HG03280 (cell line): Measurements from ENCODE around the gene MEIOSIN.

ENCODE experiments used
- ATAC-seq: cut with Tn5 transposase; IDR thresholded peaks from one replicate; pipeline ENCODE4 v1.9.1; 2021; ENCODE audit warnings: mild to moderate bottlenecking, moderate library complexity; ENCODE audit not compliant: unreplicated experiment

MEIOSIN gene

DNA sequence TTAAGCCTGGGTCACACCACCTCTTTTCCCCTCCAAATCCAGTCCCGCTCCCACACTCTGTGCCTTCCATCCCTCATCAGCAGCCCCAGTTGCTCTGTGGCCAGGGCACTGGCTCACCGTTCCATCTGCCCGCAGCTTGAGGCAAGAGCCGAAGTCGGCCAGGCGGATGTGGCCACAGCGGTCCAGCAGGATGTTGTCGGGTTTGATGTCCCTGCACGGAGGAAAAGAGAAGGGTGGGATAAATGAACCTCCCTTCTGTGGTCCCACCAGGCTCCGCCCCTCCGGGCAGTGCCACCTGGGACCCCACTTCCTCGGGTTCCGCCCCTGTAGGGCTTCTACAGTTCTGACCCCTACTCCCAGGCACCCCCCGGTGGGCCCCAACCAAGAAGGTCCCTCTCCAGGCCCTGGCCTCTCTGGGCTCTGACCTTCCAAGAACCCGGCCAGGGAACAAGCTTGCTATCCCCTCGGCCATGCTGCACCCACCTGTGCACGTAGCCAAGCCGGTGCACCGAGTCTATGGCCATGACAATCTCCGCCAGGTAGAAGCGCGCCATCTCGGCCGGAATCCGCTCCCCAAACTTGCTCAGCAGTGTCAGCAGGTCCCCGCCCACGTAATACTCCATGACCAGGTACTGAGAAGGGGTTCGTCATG is 44.9 kb downstream of the MEIOSIN start:
- no peak for ATAC-seq

DNA sequence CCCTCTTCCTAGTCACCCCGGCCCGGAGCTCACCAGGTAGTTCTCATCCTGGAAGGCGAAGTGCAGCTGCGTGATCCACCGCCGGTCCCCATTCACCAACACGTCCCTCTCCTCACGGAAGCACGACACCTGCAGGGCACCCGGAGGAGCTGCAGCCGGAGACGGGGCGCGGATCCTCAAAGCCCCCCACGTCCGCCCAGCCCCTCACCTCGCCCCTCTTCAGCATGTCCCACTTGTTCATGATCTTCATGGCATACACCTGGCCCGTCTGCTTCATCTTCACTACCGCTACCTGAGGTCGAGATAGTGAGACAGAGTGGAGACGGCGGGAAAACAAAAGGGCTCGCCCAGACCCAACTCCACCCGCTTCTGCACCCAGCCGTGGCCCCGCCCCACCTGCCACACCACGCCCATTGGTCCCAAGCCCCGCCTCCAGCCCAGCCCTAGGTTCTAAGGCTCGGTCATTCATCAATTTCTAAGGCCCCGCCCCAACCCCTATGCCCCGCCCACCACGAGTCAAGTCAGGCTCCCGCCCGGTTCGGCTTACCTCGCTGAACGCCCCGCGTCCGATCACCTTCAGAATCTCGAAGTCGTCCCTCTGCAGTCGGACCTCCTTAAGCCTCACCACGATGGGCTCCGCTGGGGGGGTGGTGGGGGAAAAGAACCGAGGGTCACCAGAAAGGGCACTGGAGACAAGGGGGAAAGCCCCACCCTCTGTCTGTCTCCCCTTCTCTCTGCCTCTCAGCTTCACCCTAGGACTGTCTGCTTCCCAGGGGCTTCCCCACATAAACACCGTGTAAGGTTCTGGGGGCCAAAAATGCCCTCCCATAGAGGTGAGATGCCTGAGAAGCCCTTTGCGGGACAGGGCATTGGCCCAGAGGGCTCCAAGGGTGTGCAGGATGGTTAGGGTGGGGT is 46.2 kb downstream of the MEIOSIN start:
- no peak for ATAC-seq

DNA sequence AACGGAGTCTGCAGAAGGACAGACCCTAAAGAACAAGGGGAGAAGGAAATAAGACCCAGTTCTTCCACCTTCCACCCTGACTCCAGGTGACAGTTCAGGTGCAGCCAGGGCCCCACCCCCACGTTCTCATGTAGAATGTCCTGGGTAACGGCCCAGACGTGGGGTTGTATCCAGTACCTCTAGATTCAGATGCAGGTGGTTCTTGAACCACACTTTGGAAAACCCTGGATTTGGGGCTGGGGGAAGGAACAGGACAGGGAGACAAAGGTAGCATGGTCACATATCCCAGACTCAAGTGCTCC is 46.9 kb downstream of the MEIOSIN start:
- ATAC-seq, result no peak

DNA sequence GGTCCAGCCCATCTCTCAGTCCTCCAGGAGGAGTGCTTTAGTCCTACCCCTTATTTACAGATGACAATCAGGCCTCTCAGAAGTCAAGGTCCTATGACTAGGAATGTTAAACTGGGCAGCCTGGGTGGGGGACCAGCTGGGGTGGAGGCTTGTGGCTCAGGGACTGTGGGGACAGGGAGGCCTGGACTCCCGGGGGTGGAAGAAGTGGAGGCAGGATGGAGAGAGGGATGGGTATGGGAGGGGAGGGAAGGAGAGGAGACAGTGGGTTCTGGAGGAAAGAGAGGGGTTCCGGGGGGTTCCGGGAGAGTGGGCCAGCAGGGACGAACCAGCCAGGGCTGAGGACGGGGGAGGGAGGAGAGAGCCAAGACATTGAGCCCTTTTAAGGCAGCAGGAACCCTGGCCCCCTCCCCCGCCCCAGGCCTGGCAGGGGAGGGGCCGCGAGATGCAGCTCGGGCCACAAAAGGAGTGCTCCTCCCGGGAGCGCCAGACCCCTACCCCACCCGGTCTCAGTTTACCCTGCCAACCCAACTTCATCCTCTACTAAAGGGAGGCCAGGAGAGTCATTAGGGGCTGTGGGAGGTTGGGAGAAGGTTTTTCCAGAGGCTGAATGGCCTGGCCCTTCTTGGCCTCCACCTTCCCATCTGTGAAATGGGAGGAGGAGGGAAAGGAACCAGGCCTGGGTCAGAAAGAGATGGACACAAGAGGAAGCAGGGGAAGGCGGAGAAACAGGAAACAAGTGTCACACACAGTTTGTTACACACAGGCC is 47.4 kb downstream of the MEIOSIN start:
- ATAC-seq, result no peak

DNA sequence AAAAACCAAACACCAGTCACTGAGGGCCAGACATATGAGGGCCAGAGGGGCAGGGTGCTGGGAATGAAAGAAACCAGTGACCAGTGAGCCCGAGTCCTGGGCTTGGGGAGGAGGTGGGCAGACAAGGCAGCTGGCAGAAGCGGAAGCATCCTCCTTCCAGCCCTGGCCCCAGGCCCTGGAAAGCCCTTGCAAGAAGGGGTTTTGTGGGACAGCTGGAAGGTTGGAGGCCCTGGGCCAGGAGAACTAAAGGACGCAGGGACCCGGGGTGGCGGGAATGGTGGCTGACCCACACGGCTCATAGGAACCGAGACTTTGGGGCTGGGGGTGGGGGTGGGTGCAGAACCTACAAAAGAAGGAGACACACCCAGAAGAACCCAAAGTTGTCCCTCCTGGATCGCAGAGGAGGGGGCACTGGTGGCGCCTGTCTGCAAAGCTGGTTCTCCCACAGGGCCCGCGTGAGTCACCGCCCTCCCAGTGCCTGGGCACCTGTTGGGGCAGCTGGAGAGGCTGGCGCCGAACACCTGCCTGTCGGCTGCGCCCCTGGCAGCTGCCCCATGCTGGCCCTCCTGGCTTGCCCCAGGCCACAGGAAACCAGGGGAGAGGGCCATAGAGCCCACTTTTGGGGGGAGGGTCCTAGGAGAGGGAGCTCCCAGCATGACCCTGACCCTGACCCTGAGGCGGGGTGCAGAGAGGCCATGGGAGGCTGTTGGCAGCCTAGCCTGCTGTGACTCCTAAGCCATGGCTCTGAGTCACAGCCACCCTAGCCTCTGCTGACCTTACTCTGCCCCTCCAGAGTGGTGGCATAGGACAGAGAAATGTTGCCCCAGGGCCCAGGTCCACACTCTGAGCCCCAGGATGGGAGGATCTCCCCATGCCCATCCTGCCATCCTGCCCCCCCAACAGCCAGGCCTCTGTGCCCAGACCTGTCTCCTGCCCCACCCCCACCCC is 48.2 kb downstream of the MEIOSIN start:
- ATAC-seq, result no peak

DNA sequence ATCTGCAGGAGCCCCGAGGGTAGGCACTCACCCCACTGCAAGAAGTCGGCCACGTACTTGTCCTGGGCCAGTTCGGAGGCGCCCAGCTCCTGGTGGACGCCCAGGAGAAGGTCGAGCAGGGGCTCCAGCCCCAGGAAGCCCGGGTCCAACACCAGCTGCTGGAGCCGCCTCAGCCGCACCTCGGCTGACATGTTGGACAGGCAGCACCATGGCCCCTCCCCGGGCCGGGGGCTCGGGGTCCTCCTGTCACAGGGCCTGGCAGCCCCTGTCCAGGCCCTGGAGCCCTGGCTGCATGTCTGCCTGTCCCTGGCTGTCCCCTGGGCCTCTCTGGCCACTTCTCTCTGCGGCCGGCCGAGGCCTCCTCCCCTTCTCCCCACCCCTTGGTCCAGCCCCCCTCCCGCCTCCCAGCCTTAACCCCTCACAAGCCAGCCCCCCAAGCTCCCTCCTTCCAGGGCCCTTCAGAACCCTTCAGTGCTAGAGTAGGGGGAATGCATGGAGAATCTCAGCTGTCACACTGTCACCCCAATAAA is 49.0 kb downstream of the MEIOSIN start, which contains the start of gene DMPK:
TSS of gene DMPK (minus strand) at position 329 of the 530 bp plus-strand sequence. CDS start at position 191, 138 bp downstream.
- ATAC-seq, result no peak

DNA sequence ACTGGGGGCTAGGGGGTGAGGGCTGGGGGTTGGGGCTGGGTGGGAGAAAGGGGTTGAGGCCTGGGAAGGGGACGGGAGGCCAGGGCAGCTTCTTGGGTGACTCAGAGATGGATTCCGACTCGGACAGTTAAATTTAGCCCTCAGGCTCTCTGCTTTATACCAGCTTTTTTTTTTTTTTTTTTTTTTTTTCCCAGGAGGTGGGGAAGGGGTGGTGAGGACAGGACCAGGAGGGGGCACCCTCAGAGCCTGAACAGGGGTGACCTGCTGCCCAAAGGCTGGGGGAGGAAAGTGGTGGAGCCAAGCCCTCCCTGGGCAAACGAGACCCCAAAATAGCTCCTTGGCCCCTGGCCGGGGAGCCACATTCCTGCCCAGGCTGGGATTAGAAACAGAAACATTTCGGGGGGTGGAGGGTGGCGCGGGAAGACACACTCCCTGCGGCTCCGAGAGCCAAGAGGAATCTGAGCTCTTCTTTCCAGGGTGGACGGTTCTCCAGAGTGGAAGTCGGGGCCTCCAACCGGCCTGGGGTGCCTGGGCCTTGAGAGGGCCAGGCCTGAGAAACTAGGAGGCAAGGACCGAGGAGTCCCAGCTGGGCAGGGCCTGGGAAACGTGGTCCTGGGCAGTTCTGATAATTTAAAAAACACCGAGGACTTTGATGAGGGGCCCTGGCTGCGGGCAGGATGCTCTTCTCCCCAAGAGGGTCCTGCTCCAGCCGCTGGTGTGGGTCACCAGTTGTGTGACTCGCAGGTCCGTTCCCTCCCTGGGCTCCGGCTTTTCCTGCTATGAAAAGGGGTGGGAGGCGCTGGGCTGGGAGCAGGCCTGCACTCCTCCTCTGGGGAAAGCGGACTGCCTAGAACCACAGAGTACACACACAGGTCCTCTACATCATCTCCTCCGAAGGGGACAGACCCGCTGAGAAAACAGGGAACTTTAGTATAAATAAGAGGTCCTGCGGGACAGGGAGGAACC is 49.9 kb downstream of the MEIOSIN start:
- no peak for ATAC-seq

DNA sequence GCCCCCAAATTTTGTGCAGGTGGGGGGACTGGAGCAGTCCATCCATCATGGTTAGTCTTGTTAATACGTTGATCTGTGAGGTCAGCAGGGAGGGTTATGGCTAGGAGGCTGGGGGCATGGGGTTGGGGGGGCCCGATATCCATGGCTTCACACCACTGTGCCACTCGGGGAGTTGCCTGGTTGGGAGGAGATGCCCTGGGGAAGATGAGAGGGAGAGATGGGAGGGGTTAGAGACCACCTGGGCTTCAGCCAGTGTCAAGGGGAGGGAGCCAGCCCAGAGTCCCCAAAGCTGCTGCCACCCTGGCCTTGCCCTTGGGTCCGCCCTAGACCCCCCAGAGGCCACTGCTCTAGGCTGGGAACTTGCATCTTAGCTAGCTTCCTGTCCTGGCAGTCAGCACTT is 50.9 kb downstream of the MEIOSIN start:
- ATAC-seq, result no peak

DNA sequence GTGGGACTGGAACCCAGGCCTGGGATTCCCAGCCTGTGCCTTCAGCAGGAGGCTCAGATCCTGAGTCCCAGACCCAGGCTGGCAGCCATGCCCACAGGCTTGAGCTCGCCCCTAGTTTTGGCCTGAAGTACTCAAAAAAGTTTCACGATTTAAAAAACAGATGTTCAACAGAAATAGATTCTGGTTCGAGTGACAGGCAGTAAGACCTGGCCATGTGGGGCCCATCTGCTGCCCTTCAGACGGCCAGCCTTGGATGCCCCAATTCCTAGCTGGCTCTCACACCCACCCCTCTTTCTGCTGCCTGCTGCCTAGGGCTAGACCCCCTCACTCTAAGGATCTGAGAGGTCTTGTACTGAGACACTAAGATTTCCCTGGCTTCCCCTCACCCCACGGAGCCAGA is 51.9 kb downstream of the MEIOSIN start:
- ATAC-seq, result no peak

DNA sequence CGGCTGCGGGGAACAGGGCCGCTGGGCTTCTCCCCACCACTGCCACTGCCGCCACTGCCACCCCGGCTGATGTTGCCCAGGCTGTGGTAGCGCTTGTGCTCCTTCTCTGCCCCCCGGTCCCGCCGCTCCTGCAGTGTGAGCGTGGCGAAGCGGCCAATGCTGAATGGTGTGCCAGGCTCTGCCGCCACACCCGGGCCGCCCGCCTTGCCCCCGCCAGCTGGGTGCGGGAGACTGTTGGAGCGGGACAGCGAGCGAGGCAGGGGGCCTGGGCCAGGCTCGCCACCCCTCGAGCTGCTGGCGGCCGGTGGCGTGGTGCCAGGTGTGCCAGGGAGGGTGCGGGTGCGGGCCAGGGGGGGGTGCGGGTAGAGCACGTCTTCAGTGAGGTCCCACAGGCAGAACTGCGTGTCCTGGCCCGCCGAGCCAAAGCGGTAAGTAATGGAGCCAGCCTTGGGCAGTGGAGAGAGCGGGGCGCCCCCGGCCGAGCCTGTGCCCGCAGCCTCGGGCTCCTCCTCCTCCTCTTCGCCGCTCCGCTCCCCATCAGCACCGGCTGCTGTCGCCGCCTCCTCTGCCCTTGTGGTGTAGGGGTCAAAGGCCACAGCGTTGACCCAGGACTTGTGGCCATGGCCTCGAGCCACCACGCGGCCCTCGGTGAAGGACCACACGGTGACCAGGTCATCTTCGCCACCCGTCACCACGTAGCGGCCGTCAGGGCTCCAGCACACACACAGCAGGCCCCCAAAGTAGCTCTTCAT is 52.7 kb downstream of the MEIOSIN start:
- no peak for ATAC-seq

DNA sequence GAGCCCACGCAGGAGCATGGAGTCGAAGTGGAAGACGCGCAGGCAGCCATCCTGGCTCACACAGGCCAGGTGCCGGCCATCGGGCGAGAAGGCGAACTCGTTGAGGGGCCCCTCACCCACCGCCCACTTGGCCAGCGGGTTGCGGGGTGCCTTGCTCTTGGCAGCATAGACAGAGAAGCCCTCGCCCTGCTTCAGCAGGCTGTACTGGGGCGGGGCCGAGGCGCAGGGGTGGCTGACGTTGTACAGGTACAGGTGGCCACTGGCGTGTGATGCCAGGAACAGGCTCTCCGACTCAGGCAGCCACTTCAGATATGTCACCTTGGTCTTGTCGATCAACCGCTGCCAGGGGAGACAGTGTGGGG is 53.3 kb downstream of the MEIOSIN start:
- no peak for ATAC-seq

DNA sequence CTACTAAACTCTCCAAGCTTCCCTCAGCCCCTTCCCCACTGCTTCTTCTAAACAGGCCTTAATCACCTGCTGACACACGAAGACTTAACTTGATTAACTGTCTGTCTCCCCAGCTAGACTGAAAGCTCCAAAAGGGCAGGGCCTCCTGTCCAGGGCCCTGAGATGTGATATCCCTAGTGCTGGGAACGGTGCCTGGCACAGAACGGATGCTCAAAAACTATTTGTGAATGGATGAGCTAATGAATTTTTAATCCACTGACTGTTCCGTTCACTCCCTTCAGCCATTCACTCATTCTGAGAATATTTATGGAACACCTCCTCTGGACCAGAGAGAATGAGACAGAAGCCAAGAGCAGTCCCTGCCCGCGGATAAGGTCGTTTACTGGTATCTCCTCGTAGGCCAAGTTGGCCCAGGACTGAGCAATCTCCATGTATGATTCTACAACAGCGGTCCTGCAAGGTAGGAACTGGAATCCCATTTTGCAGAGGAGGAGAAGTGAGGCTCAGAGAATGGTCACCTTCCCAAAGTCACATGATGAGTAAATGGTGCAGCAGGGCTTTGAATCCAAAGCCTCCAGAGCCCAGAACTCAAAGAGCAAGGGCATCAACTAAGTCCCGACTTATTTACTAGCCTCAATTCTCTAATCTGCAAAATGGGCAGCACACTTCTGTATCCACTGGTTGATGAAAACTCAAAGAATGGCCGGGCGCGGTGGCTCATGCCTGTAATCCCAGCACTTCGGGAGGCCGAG is 56.0 kb downstream of the MEIOSIN start:
- no peak for ATAC-seq

DNA sequence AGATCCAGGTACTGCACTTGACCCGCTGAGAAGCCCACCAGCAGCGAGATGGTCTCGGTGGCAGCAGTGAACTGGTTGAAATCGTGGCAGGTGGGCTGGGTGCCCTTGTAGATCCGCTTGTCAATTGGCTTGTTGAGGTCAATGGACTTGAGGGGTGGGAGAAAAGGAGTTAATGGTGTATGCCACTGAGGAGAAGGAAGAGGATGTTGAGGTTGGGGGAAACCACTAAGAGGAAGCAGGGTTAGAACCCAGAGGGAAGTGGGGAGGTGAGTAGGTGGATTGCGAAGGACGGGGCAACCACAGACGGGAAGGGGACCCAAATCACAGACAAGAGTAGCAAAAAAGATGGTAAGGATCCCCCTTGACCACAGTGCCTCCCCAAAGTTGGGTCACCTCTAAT is 57.7 kb downstream of the MEIOSIN start:
- ATAC-seq, result no peak

DNA sequence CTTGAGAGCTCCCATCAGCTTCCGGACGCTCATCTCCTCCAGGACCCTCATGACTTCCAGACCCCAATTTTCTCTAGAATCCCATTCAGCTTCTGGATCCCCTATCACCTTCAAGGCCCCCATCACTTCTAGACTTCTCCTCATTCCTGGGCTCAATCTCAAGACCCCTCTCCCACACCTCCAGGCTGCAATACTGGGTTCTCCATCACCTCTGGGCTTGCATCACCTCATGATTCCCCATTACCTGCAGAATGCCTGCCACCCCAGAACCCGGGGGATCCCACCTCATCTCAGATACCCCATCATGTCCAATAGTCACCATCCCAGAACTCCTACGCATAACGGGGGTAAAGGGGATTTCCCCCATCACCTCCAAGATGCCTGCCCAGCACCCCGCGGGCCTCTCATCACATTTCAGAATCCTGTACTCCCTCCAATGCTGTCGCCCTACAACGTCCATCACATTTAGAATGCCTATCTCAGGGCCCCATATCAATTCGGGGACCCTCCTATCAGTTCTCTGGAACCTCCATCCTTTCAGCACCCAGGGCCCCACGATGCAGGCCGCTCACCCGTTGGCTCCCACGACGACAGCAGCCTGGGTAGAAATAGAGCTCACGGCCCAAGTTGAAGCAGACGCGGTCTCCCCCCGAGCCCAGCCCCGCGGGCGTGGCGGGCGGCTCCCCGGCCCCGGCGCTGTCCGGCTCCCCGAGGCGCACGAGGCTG is 58.7 kb downstream of the MEIOSIN start:
- peak; percentile 14 for ATAC-seq

DNA sequence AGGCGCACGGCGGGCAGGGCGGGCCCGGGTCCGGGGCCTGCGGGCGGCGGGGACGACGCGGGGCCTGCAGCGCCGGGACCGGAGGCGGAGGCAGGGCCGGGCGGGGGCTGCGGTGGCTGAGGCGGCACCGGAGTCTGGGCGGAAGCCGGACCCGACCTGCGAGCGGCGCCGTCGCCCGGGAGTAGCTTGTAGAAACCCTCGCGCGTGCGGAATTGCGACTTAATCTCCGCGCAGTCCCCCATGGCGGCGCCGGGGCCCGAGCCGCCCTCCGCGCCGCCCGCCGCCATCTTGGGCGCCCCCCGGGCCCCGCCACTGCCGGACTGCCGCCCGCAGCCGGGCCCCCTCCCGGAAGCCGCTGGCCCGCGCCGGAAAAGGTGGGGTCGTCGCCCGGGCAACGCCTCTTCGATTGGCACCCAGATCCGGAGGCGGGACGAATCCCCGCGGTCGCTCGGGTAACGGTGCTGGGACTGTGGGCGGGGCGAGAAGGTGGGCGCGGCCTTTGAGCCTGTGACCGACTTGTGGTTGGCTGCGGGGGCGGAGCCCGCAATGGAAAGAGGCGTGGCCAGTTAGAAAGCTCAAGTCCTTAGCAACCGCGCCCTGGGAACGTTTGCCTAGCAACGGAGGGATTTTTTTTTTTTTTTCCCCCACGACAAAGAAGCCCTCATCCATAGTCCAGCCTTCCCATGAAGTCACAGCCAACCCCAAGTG is 59.4 kb downstream of the MEIOSIN start, which contains the start of gene DMWD:
TSS of gene DMWD (minus strand) at position 376 of the 708 bp plus-strand sequence. CDS start at position 287, 89 bp downstream.
- ATAC-seq, result peak; percentile 92

DNA sequence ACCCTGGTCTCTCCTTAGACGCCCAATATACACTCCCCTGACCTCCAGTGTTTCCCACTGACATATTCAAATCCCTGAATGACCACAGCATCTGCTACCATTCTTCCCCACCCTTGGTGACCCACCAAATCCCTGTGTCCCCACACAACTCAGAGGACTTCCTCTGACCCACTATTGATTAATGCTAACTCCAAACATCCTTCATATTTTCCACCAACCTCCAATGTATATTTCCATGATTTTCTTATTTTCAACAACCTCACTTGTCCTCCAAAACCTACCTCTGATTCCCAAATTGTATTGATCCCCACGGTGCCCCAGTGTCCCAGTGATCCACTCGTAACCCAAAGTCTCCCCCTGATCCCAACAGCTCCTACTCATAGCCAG is 59.9 kb downstream of the MEIOSIN start:
- no peak for ATAC-seq
